Measurements from ENCODE around the gene C16orf74.

The C16orf74 gene

GRCh38 chr16:85750827-85751697, at the start of gene C16orf74:
C16orf74 (minus strand) TSS chr16:85751096; CDS start chr16:85735217, 15,879 bp downstream.
- no peak for DNase-seq (ENCODE audit: low read depth in 2 of 2)

GRCh38 chr16:85800321-85800669, 49.4 kb upstream of the C16orf74 start:
- peak in 1 of 2 experiments; percentile 9 for DNase-seq (ENCODE audit: low read depth in 2 of 2)

- peak; percentile 89 to 95 for DNase-seq (ENCODE audit: low read depth in 2 of 2)
Observed at GRCh38 chr16:85799497-85800320, 48.8 kb upstream of the C16orf74 start, which contains the start of the genes COX4I1 and EMC8. COX4I1 (plus strand) TSS chr16:85799695; CDS start chr16:85801206, 1,511 bp downstream. EMC8 (minus strand) TSS chr16:85799544; CDS start chr16:85799295, 249 bp downstream.

GRCh38 chr16:85798901-85799496, 48.1 kb upstream of the C16orf74 start:
- DNase-seq (ENCODE audit: low read depth in 2 of 2), result peak in 1 of 2 experiments; percentile 7

GRCh38 chr16:85798283-85798776, 47.4 kb upstream of the C16orf74 start:
- no peak for DNase-seq (ENCODE audit: low read depth in 2 of 2)

GRCh38 chr16:85796599-85796998, 45.7 kb upstream of the C16orf74 start:
- no peak for DNase-seq (ENCODE audit: low read depth in 2 of 2)

GRCh38 chr16:85796152-85796551, 45.3 kb upstream of the C16orf74 start:
- DNase-seq (ENCODE audit: low read depth in 2 of 2), result no peak

GRCh38 chr16:85794696-85795095, 43.8 kb upstream of the C16orf74 start:
- no peak for DNase-seq (ENCODE audit: low read depth in 2 of 2)

- no peak for DNase-seq (ENCODE audit: low read depth in 2 of 2)
Observed at GRCh38 chr16:85793662-85794298, 42.9 kb upstream of the C16orf74 start.

- no peak for DNase-seq (ENCODE audit: low read depth in 2 of 2)
Observed at GRCh38 chr16:85789773-85790172, 38.9 kb upstream of the C16orf74 start.

- DNase-seq (ENCODE audit: low read depth in 2 of 2), result no peak
Observed at GRCh38 chr16:85788819-85789218, 37.9 kb upstream of the C16orf74 start.

GRCh38 chr16:85785927-85786326, 35.0 kb upstream of the C16orf74 start:
- DNase-seq (ENCODE audit: low read depth in 2 of 2), result no peak

GRCh38 chr16:85784813-85785212, 33.9 kb upstream of the C16orf74 start:
- no peak for DNase-seq (ENCODE audit: low read depth in 2 of 2)

GRCh38 chr16:85783441-85783840, 32.5 kb upstream of the C16orf74 start:
- no peak for DNase-seq (ENCODE audit: low read depth in 2 of 2)

- no peak for DNase-seq (ENCODE audit: low read depth in 2 of 2)
Observed at GRCh38 chr16:85782451-85782850, 31.6 kb upstream of the C16orf74 start.

GRCh38 chr16:85781695-85782370, 30.9 kb upstream of the C16orf74 start:
- DNase-seq (ENCODE audit: low read depth in 2 of 2), result no peak

GRCh38 chr16:85781156-85781555, 30.3 kb upstream of the C16orf74 start:
- DNase-seq (ENCODE audit: low read depth in 2 of 2), result no peak

- DNase-seq (ENCODE audit: low read depth in 2 of 2), result no peak
Observed at GRCh38 chr16:85780281-85780680, 29.4 kb upstream of the C16orf74 start.

- DNase-seq (ENCODE audit: low read depth in 2 of 2), result no peak
Observed at GRCh38 chr16:85778873-85779272, 28.0 kb upstream of the C16orf74 start.

- no peak for DNase-seq (ENCODE audit: low read depth in 2 of 2)
Observed at GRCh38 chr16:85777583-85778310, 26.9 kb upstream of the C16orf74 start.

Data from stimulated activated CD4-positive, alpha-beta T cell treated with anti-CD3 and anti-CD28 coated beads, Interleukin-12 subunit alpha, Interleukin-12 subunit beta, amount 100 ng/mL, for 24 hours (primary cell).